NOMO-1 treated with DMSO at 0.1 percent for 48 hours (cell line): ENCODE measurements around the gene ABCC3.
A peak's percentile ranks its signal among the peaks of the same experiment; 100 is the strongest.

ENCODE experiments used
- DNase-seq: peaks from one replicate; lab custom pipeline; 2025; ENCODE audit not compliant: unreplicated experiment; lab: John Stamatoyannopoulos, UW

Gene ABCC3

DNA sequence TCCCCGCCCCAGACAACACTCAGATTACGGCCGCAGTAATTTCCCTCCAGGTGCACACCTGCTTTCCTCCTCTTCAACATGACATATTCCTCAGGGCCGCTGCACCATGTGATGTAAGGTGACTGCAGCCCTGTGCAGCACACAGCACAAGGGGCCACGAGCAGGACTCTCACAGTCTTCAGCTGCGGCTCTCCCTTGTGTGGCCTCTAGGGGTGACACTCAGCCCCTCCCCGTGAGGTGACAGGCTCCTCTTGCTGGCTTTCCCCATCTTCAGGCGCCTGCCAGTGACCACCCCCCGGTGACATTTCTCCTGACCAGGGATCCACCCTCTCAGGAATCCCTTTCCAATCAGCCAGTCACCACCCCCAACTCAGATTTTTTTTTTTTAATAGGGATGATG lies 31.3 kb upstream of the ABCC3 start:
- peak; percentile 13 for DNase-seq

DNA sequence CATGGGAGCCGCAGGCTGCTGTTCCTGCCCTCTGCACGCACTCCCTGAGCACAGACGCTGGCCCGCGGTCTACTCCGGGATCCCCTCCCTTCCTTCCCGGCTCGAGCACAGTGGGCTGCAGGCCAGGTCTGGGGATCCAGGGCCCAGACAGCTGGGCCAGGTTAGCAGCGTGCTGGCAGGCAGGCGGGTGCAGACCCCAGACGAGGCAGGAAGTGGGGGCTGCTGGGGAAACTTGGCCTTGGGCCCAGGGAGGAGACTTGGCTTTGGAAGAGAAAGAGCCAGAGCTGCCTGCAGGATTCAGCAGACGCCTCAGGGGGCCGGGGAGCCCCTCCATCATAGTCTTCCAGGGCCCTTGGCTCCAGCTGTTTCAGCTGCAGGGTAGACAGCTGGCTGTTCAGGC lies 30.2 kb upstream of the ABCC3 start:
- no peak for DNase-seq

- DNase-seq, result no peak
Observed at GRCh38 chr17:50605429-50605828, 29.3 kb upstream of the ABCC3 start.

- no peak for DNase-seq
Observed at GRCh38 chr17:50607522-50608175, 27.0 kb upstream of the ABCC3 start.

- no peak for DNase-seq
Observed at GRCh38 chr17:50608700-50609379, 25.8 kb upstream of the ABCC3 start.

GRCh38 chr17:50609380-50610074 lies 25.2 kb upstream of the ABCC3 start:
- DNase-seq, result no peak

DNA sequence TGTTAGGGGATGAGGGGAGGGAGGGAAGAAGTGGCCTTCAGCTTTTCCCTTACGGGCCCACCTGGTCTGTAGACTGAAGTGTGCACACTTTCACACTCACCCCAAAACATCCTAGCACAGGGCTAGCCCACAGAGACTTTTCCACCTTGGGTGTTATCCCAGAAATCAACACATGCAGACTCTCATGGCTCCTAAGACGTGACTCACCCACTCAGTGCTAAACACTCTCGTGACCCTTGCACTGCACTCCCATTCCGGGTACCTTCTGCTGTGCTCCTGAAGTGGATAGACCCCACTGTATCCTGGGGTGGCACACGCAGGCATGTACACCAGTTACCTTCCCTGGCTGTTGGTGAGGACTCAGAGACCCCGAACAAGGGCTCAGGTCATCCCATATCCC lies 23.0 kb upstream of the ABCC3 start:
- no peak for DNase-seq

GRCh38 chr17:50612281-50612680 lies 22.4 kb upstream of the ABCC3 start:
- DNase-seq, result no peak

DNA sequence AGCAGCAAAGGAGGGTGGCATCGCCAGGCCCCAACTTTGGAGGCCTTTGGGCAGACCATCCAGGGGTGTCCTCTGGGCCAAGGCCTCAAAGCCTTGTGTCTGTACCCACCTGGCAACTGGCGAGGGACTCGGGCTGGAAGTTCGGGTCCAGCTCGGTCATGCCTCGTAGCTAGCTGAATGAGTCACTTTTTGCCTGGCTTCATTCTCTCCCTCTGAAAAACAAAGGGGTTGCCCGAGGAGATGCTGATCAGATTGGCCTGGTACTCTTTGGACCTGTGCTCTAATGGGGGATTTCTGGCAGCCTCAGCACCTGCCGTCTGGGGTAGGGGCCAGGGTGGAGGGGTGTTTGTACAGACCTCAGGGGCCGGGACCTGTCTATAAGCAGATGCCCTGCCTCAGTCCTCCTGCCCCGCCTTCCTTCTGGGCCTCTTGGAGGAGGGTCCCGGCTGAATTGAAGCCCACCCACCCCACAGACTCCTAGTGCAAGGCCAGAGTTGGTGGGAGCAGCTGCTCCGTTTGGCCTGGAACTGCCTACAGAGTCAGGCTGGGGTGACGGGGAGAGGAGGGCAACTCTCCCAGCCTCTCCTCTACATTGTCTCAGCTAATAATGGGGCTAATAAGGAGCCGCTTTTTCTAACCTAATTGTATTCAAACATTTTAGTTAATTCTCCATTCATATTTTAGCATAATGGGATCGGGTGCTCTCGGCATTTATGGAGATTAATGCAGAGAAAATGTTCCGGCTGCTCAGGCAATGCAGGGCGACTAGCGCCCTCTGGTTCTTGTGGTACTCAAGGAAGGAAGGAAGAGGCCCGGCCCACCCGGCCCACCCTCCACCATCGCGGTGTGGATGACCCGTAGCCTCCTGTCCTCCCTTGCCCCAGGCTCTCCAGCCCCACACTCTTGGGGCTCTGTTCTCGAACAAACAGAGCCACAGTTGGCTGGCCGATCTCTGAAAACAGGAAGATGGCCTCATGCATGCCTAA lies 21.4 kb upstream of the ABCC3 start:
- DNase-seq, result no peak

GRCh38 chr17:50614471-50615051 lies 20.1 kb upstream of the ABCC3 start:
- DNase-seq, result no peak

DNA sequence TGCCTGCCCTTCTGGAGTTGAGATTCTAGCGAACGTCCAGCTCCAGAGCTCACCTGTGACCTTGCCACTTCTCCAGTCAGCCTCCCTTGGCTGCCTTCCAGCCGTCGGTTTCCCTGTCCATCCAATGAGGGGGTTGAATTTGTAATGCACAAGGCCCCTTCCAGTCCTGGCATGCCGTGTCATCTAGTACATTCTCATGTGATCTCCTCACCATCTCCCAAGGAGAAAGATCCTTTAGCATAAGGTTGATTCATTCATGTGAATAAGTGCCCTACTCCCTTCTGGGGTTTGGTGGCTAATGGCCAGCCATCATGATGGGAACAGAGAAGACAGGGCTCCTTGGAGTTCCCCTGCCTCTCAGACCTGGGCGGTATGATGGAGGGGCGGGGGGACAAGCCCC lies 18.9 kb upstream of the ABCC3 start:
- no peak for DNase-seq

GRCh38 chr17:50618300-50618699 lies 16.4 kb upstream of the ABCC3 start:
- DNase-seq, result no peak

DNA sequence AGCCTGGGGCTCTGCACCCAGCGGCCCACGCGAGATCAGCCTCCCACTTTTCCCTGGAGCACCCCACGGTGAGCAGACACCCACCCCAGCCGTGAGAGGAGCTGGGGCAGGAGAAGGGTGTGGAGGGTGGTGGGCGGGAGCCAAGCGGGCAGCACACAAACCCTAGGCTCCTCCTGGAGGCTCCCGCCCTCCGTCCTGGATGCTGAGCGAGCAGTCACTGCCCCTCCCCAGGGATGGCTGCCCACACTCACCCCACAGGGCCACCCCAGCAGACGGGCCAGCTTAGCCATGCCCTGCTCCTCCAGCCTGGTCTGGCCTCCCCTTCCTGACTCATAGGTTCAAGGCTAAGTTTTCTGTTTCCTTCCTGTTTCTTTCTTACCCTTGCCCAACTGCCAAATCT lies 15.7 kb upstream of the ABCC3 start:
- peak; percentile 69 for DNase-seq

GRCh38 chr17:50619489-50619888 lies 15.2 kb upstream of the ABCC3 start:
- DNase-seq, result no peak

DNA sequence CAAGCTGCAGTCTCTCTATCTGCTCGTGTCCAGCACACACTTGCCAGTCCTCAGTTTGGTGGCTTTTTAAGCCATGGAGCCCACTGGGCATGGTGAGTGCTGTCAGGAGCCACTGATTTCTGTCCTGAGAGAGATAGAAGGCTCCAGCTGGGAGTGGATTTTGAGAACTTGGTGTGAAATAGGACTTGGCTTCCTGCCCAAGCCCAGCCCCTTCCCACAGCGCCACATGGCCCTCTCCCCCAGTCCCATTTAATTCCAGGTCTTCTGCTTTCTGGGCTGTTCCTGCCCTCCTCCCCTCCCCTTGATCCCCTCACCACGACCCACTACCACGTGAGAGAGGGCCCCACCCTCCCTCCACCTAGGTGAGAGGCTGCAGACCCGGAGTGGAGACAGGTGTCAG lies 14.4 kb upstream of the ABCC3 start:
- no peak for DNase-seq

DNA sequence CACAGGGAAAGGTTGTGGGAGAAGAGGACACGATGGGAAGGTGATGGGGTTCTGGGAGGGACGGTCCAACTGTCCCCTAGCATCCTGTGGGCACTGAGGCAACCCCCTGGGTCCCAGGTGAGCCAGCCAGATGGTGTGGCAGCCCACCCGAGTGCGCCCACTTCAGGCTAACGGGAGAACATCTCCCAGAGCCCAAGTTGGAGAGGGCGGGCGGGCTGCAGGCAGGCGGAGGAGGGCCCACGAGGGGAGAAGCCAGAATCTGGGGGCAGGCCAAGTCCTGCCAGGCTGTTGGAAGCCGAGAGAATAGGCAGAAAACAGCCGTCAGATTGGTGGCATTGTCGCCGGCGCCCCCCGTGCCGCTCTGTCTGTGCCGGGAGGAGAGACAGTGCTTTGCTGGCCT lies 13.8 kb upstream of the ABCC3 start:
- DNase-seq, result no peak

DNA sequence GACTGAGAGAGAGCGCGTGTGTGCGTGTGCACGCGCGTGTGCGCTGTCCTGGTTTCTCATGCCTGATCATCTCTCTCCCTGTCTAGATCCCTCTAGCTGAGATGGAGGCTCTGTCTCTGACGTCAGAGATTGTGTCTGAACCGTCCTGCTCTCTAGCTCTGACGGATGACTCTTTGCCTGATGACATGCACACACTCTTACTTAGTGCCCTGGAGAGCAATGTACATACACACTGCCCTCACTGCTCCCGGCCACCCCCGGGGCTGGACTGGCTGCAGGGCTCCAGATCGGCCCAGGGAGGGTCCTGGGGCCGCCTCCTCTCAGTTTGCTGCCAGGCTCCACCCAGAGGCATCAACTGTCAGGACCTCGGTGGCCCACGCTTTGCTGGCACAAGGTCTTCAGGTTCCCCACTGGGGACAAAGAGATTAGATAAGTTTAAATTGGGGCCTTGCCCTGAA lies 13.1 kb upstream of the ABCC3 start:
- DNase-seq, result no peak

DNA sequence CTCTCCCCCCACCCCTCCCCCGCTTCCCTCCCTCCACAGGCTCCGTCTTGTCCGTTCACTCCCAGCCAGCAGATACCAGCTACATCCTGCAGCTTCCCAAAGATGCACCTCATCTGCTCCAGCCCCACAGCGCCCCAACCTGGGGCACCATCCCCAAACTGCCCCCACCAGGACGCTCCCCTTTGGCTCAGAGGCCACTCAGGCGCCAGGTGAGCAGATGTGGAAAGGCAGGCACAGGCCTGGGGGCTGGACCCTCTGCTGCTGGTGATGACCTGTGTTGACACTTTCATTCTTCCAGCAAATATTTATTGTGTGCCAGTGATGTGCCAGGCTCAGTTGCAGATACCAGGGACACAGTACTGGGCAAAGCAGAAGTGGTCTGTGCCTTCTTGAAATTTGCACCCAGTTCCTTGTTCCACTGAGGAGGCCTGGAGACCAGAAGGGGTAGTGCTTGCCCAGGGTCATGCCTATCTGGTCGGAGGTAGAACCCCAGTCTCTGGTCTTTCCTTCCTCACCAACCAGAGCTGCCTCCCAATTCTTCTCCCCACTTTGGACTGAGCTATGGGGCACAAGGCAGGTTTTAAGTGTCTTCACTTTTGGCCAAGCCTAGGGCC lies 10.3 kb upstream of the ABCC3 start:
- no peak for DNase-seq

DNA sequence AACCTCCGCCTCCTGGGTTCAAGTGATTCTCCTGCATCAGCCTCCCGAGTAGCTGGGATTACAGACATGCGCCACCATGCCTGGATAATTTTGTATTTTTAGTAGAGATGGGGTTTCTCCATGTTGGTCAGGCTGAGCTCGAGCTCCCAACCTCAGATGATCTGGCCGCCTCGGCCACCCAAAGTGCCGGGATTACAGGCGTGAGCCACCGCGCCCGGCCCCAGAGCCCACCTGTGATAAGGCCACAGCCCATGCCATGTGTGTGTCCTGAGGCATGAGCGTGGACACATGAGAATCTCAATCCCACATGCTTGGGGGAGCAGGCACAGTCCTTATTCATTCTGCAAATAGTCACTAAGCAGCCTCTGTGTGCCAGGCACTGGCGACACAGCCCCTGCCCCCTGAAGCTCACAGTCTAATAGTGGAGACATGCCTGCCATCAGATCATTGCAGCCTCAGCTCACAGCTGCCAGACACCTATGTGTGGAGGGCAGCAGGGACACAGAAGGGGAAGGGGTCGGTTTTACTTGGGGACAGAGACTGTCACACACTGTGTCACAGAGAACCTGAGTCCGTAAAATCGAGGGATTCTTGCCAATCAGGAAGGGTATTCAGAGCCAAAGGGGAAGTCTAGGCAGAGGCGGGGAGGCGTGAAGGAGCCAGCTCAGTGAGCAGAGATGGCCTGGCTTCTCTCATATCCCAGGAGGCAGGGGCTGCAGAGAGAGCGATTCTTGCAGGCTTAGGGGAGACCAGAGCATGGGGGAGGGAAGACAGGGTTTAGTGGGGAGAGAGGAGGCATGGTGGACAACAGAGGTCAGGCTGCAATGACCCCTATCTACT lies 9.4 kb upstream of the ABCC3 start:
- no peak for DNase-seq
